Transverse colon (tissue), 4 donors: ENCODE results near the gene COX6A2. TPM values are rescaled to one million over a fixed set of nuclear protein-coding genes. Genes with fewer than 3 reads are reported as not detected.

Experiments
- DNase-seq: peaks from one replicate; pipeline ENCODE4 v3.0.0-alpha.2; 2019
- H3K27ac ChIP-seq, 4 donors: fragments of 200-600 bp; sonication (generic); 2 replicates each; pipeline ENCODE4 v1.5.1; 2016 to 2018; ENCODE audit warnings: inconsistent platforms in 4 of 4
- H3K27me3 ChIP-seq: fragments of 200-600 bp; sonication (generic); 2 replicates; pipeline ENCODE4 v1.5.1; 2017; ENCODE audit warnings: inconsistent platforms
- H3K36me3 ChIP-seq, 4 donors: fragments of 200-600 bp; sonication (generic); 2 replicates each; pipeline ENCODE4 v1.5.1; 2017 to 2019; ENCODE audit warnings: inconsistent platforms in 4 of 4
- H3K4me1 ChIP-seq, 4 donors: fragments of 200-600 bp; sonication (generic); 2 replicates each; pipeline ENCODE4 v1.5.1; 2017 to 2020; ENCODE audit warnings: inconsistent platforms in 4 of 4
- H3K4me3 ChIP-seq, 4 donors: fragments of 200-600 bp; sonication (generic); 1 replicate in 1 of 4; 2 replicates in 3 of 4; pipeline versions ENCODE4 v1.5.1 to v1.6.1; 2017 to 2019; ENCODE audit warnings: inconsistent platforms in 4 of 4
- H3K9me3 ChIP-seq, 2 donors: fragments of 200-600 bp; sonication (generic); 2 replicates each; pipeline ENCODE4 v1.5.1; 2017 to 2019; ENCODE audit warnings: inconsistent platforms in 2 of 2
- EP300 ChIP-seq: sonication (generic); formaldehyde crosslinking; IDR thresholded peaks from one replicate; pipeline ENCODE4 v1.6.1; 2017; ENCODE audit warnings: antibody characterized with exemption, low read depth
- POLR2A ChIP-seq: fragments of 450-650 bp; IDR thresholded peaks from one replicate; pipeline ENCODE4 v1.6.1; 2016; ENCODE audit warnings: antibody characterized with exemption, mild to moderate bottlenecking, moderate library complexity
- POLR2AphosphoS5 ChIP-seq, 3 donors: sonication (generic); formaldehyde crosslinking; IDR thresholded peaks; one replicate each; pipeline ENCODE4 v1.6.1; 2016; ENCODE audit warnings: antibody characterized with exemption in 3 of 3
- WGBS, 2 donors: methylation state at CpG; one replicate each; pipeline ENCODE4 v1.1.5; 2018; ENCODE audit warnings: low coverage in 1 of 2; 5-methylcytosine and 5-hydroxymethylcytosine counted together
- in situ Hi-C, 4 donors: fragments of 200-750 bp; cut with MboI; loops; one replicate each; pipeline versions ENCODE4 v1.15.0 to v1.15.1; 2017; ENCODE audit warnings: low sequenced_read_pairs in 3 of 4, low pct_ligation_motif_present in 1 of 4, low pct_unique_long_range_greater_than_20kb in 1 of 4
- intact Hi-C: fragments of 100-400 bp; cut with DNase I; formaldehyde crosslinking; loops from one replicate; pipeline ENCODE4 v1.15.1; 2023; ENCODE audit warnings: low total_unique reads
- total RNA-seq, 4 donors: library from RNA; depleted of rRNA; stranded (reverse); fragments of >200 nt; gene quantifications; one replicate each; pipeline ENCODE4 v1.1.0, GENCODE V29; 2016
- TF ChIP-seq, protein P1 (sequence below), 5 experiments: fragments of 200-600 bp in 3 of 5; fragments of 450-650 bp in 2 of 5; sonication (generic) in 3 of 5; IDR thresholded peaks; 1 replicate in 2 of 5; 2 replicates in 3 of 5; pipeline ENCODE4 v1.5.1; 2016 to 2017; ENCODE audit warnings: antibody characterized with exemption in 5 of 5, inconsistent platforms in 3 of 5, mild to moderate bottlenecking in 2 of 5, moderate library complexity in 1 of 5

Gene COX6A2
- total RNA-seq, 4 donors from 2014 or later = not detected

DNA sequence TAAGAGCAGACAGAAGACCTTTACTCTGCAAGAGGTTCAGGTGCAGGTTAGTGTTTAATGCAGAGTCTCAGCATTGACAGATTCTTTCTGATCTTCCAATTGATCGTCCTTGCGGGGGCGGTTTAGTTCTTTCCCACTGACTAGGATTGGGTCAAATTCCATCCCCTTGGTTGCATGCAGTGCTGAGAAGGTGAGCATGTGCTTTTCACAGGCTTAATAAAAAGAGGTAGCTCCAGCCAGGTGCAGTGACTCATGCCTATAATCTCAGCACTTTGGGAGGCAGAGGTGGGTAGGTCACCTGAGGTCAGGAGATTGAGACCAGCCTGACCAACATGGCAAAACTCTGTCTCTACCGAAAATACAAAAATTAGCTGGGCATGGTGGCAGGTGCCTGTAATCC is 42.5 kb downstream of the COX6A2 start:
- no peak for DNase-seq
- in situ Hi-C loops = loop anchor here in 1 of 4 donors (25.0 kb wide), 1 partner anchor 102 kb away; the partner anchor contains the start of gene SLC5A2
- WGBS, 2 donors = 46 to 56% methylated on average over 4 of the region's 4 CpGs

GRCh38 chr16:31382485-31383161 is 45.5 kb downstream of the COX6A2 start:
- WGBS, 2 donors = 25 to 39% methylated on average over 2 to 14 of the region's 14 CpGs
- no peaks in the 10 kb centered on the region for H3K9me3 ChIP-seq
- H3K36me3 ChIP-seq = no peaks in the 10 kb centered on the region
- peaks cover 2% of the 10 kb centered on the region for H3K27me3 ChIP-seq
- DNase-seq = peak; percentile 68
- TF ChIP-seq EP300 (no peak), POLR2AphosphoS5 (IDR thresholded peaks at IDR 0.05) (no peak)
- TF ChIP-seq, protein P1, sequence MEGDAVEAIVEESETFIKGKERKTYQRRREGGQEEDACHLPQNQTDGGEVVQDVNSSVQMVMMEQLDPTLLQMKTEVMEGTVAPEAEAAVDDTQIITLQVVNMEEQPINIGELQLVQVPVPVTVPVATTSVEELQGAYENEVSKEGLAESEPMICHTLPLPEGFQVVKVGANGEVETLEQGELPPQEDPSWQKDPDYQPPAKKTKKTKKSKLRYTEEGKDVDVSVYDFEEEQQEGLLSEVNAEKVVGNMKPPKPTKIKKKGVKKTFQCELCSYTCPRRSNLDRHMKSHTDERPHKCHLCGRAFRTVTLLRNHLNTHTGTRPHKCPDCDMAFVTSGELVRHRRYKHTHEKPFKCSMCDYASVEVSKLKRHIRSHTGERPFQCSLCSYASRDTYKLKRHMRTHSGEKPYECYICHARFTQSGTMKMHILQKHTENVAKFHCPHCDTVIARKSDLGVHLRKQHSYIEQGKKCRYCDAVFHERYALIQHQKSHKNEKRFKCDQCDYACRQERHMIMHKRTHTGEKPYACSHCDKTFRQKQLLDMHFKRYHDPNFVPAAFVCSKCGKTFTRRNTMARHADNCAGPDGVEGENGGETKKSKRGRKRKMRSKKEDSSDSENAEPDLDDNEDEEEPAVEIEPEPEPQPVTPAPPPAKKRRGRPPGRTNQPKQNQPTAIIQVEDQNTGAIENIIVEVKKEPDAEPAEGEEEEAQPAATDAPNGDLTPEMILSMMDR (IDR thresholded peaks at IDR 0.05) = peak; percentile 46 to 59 (median 58)
- intact Hi-C loops = no loop called here
- H3K4me3 ChIP-seq = no peak overlapping the region
- H3K4me1 ChIP-seq = peaks cover 0 to 4% (median 0%) of the 10 kb centered on the region in 4 donors
- H3K27ac ChIP-seq = no peak overlapping the region
- in situ Hi-C loops = loop anchor here in 1 of 4 donors (25.0 kb wide), 1 partner anchor 105 kb away; the partner anchor contains the start of gene SLC5A2

More for the DNA sequence above, 42.5 kb downstream of the COX6A2 start:
- H3K27me3 ChIP-seq = peaks cover 5% of the 10 kb centered on the region
- intact Hi-C loops = no loop called here
- no peaks in the 10 kb centered on the region for H3K36me3 ChIP-seq
- no peak overlapping the region for H3K27ac ChIP-seq
- H3K4me3 ChIP-seq = no peak overlapping the region
- H3K9me3 ChIP-seq = no peaks in the 10 kb centered on the region
- TF ChIP-seq POLR2AphosphoS5 (IDR thresholded peaks at IDR 0.05) = no peak
- TF ChIP-seq, protein P1 (IDR thresholded peaks at IDR 0.05) = no peak
- no peak for TF ChIP-seq POLR2A
- no peak for TF ChIP-seq EP300
- peaks cover 0 to 4% (median 0%) of the 10 kb centered on the region in 4 donors for H3K4me1 ChIP-seq

DNA sequence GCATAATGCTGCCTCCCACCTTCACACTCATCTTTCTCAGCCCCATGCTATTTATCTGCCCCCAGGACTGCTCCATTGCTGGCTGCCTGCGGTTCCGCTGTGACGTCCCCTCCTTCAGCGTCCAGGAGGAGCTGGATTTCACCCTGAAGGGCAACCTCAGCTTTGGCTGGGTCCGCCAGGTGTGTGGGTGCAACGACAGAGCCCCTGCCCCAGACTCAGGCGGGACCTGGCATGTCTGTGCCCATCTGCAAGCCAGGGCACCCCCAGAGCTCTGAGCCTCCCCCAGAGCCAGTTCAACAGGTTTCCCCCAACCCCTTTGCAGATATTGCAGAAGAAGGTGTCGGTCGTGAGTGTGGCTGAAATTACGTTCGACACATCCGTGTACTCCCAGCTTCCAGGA is 48.0 kb downstream of the COX6A2 start:
- Histone ChIP-seq H3K27ac (no peak overlapping the region), H3K27me3 (no peaks in the 10 kb centered on the region), H3K4me1 (no peaks in the 10 kb centered on the region), H3K4me3 (no peak overlapping the region), H3K36me3 (no peaks in the 10 kb centered on the region), H3K9me3 (no peaks in the 10 kb centered on the region)
- intact Hi-C loops (no loop called here), in situ Hi-C loops (loop anchor here in 1 of 4 donors (25.0 kb wide), 1 partner anchor 107 kb away; the partner anchor contains the start of gene SLC5A2)
- TF ChIP-seq, protein P1 (IDR thresholded peaks at IDR 0.05) = no peak
- no peak for TF ChIP-seq EP300
- no peak for TF ChIP-seq POLR2AphosphoS5 (IDR thresholded peaks at IDR 0.05)
- no peak for TF ChIP-seq POLR2A
- 61 to 71% methylated on average over 3 to 12 of the region's 12 CpGs for WGBS, 2 donors
- DNase-seq = no peak

Other genes with a start within 250 kb of the COX6A2 start
- 100 to 1,000 TPM in 1 of 4 donors, 10 to 100 TPM in 3; 43.6 to 116 (median 59.0) TPM for gene FUS, start 248.2 kb downstream of the COX6A2 start, total RNA-seq
- 100 to 1,000 TPM in 2 of 4 donors, 10 to 100 TPM in 2; 33.3 to 128 (median 90.6) TPM for gene PYCARD, start 225.6 kb downstream of the COX6A2 start, total RNA-seq
- gene TRIM72, start 214.2 kb downstream of the COX6A2 start, total RNA-seq = under 1 TPM in 1 of 4 donors, not detected in 3; 0.14 TPM
- not detected for gene PYDC1, start 211.2 kb downstream of the COX6A2 start, total RNA-seq
- 10 to 100 TPM in 1 of 4 donors, 1 to 10 TPM in 3; 1.1 to 11.5 (median 2.3) TPM for gene ITGAM, start 168.4 kb downstream of the COX6A2 start, total RNA-seq
- gene ITGAX, start 73.2 kb downstream of the COX6A2 start, total RNA-seq = 1 to 10 TPM in 3 of 4 donors, not detected in 1; 1.2 to 3.8 (median 3.7) TPM
- gene ITGAD, start 35.0 kb downstream of the COX6A2 start, total RNA-seq = under 1 TPM in 1 of 4 donors, not detected in 3; 0.75 TPM
- under 1 TPM in 2 of 4 donors, not detected in 2; 0.14 to 0.79 TPM for gene ZNF843, start 14.4 kb upstream of the COX6A2 start, total RNA-seq
- 10 to 100 TPM in 1 of 4 donors, 1 to 10 TPM in 3; 3.2 to 17.6 (median 8.4) TPM for gene ARMC5, start 31.1 kb upstream of the COX6A2 start, total RNA-seq
- 100 to 1,000 TPM in 1 of 4 donors, 10 to 100 TPM in 3; 43.0 to 102 (median 61.4) TPM for gene TGFB1I1, start 43.8 kb upstream of the COX6A2 start, total RNA-seq
- not detected for gene SLC5A2, start 54.8 kb upstream of the COX6A2 start, total RNA-seq
- 10 to 100 TPM; 49.2 to 86.5 (median 71.3) TPM for gene RUSF1, start 80.0 kb upstream of the COX6A2 start, total RNA-seq
- gene AHSP, start 99.5 kb upstream of the COX6A2 start, total RNA-seq = not detected